Peyer's patch (tissue), 4 donors: ENCODE results near the gene FAM53C.

ENCODE experiments used
- CTCF ChIP-seq, 6 experiments: fragments of 450-650 bp in 4 of 6; fragments of 200-600 bp in 2 of 6; sonication (generic) in 1 of 6; IDR thresholded peaks; one replicate each; pipeline ENCODE4 v1.5.1; 2017 to 2019; ENCODE audit warnings: antibody characterized with exemption in 6 of 6, mild to moderate bottlenecking in 3 of 6, moderate library complexity in 1 of 6
- POLR2A ChIP-seq, 2 donors: fragments of 450-650 bp; IDR thresholded peaks; one replicate each; pipeline ENCODE4 v1.5.1; 2017; ENCODE audit warnings: antibody characterized with exemption in 2 of 2, mild to moderate bottlenecking in 2 of 2, moderate library complexity in 2 of 2

GRCh38 chr5:138352071-138352721, 14.1 kb downstream of the FAM53C start, which contains the start of gene KDM3B:
- peak; percentile 99 to 100 (median 100) for TF ChIP-seq CTCF (IDR thresholded peaks at IDR 0.05)
- peak in 1 of 2 donors; percentile 19 for TF ChIP-seq POLR2A (IDR thresholded peaks at IDR 0.05)
